CD4-positive, CD25-positive, alpha-beta regulatory T cell (primary cell): Measurements from ENCODE around the gene SLC25A41. TPM values are rescaled to one million over a fixed set of nuclear protein-coding genes. Genes with fewer than 3 reads are reported as not detected.
"Not testable (repeated sequence)": the region's sequence is repeated elsewhere in the genome, so short reads cannot be mapped to it uniquely, and the experiment has no call there.

ENCODE experiments used
- ATAC-seq, 2 donors: fragments of 150-1000 bp; cut with Tn5 transposase; one replicate each; pipeline ENCODE4 v1.10.0; 2021; ENCODE audit warnings: low read depth in 2 of 2, moderate number of reproducible peaks in 2 of 2, moderate library complexity in 1 of 2
- DNase-seq, 3 donors: peaks; one replicate each; pipeline versions ENCODE4 v3.0.0 to v3.0.0-alpha.2; 2012 to 2022; ENCODE audit warnings: mixed read lengths in 1 of 3
- H3K27ac ChIP-seq: one replicate; pipeline ENCODE4 v1.7.0; 2013; ENCODE audit warnings: mild to moderate bottlenecking, low read length; ENCODE audit not compliant: insufficient read depth, poor library complexity, severe bottlenecking
- H3K27me3 ChIP-seq: one replicate; pipeline ENCODE4 v1.7.0; 2013; ENCODE audit warnings: low read length; ENCODE audit not compliant: control insufficient read depth, insufficient read depth
- H3K36me3 ChIP-seq: one replicate; pipeline ENCODE4 v1.7.0; 2013; ENCODE audit warnings: mild to moderate bottlenecking, low read length, moderate library complexity; ENCODE audit not compliant: control insufficient read depth, insufficient read depth
- H3K4me1 ChIP-seq: 2 replicates; pipeline ENCODE4 v1.7.0; 2013; ENCODE audit warnings: mild to moderate bottlenecking, low read length; ENCODE audit not compliant: insufficient read depth, control insufficient read depth, poor library complexity, severe bottlenecking
- H3K4me3 ChIP-seq: one replicate; pipeline ENCODE4 v1.7.0; 2013; ENCODE audit warnings: low read depth, mild to moderate bottlenecking, low read length, moderate library complexity
- H3K9me3 ChIP-seq, 2 experiments: 1 replicate in 1 of 2; 2 replicates in 1 of 2; pipeline ENCODE4 v1.7.0; 2013; ENCODE audit warnings: low read length in 2 of 2, mild to moderate bottlenecking in 1 of 2, moderate library complexity in 1 of 2; ENCODE audit not compliant: control insufficient read depth in 2 of 2
- H3K27ac Mint-ChIP-seq, 3 donors: one replicate each; pipeline ENCODE4 v1.8.0; 2020 to 2022; ENCODE audit warnings: mild to moderate bottlenecking in 3 of 3, mixed read lengths in 3 of 3, moderate library complexity in 2 of 3
- H3K27me3 Mint-ChIP-seq: one replicate; pipeline ENCODE4 v1.8.0; 2022; ENCODE audit warnings: mild to moderate bottlenecking, mixed read lengths
- H3K36me3 Mint-ChIP-seq: one replicate; pipeline ENCODE4 v1.8.0; 2020; ENCODE audit warnings: mixed read lengths
- H3K4me1 Mint-ChIP-seq, 4 donors: one replicate each; pipeline ENCODE4 v1.8.0; 2020 to 2022; ENCODE audit warnings: mixed read lengths in 4 of 4, mild to moderate bottlenecking in 1 of 4
- H3K4me3 Mint-ChIP-seq, 4 donors: one replicate each; pipeline ENCODE4 v1.8.0; 2020 to 2022; ENCODE audit warnings: mild to moderate bottlenecking in 4 of 4, mixed read lengths in 4 of 4, moderate library complexity in 3 of 4
- H3K9me3 Mint-ChIP-seq, 7 donors: one replicate each; pipeline ENCODE4 v1.8.0; 2020 to 2022; ENCODE audit warnings: mixed read lengths in 7 of 7, mild to moderate bottlenecking in 3 of 7, moderate library complexity in 2 of 7
- polyA plus RNA-seq, 4 donors: library from polyadenylated mRNA; unstranded; fragments of 300-500 nt; fragmentation: Illumina TruSeq; gene quantifications; one replicate each; pipeline ENCODE4 v1.2.3, GENCODE V29; 2021
- total RNA-seq: library from RNA; stranded (reverse); gene quantifications from one replicate; pipeline ENCODE4 v1.2.3, GENCODE V29; 2022

Gene SLC25A41
- total and polyA plus RNA-seq, 5 donors from 2014 or later, result 0.24 to 0.42 TPM; not detected in 3

DNA sequence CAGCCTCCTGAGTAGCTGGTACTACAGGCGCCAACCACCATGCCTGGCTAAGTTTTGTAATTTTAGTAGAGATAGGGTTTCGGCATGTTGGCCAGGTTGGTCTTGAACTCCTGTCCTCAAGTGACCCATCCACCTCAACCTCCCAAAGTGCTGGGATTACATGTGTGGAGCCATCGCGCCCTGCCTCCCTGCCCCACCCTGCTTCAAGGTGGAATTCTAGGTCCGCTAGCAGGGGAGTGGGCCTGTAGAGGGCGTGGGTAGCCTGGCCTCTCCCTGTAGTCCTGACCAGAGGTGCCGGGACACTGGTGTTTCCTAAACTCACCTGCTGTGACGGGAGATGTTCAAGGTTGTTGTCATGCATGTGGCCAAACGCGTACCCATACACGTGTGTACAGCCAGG is 398 bp downstream of the SLC25A41 start:
- H3K9me3 Mint-ChIP-seq, result no peaks in the 10 kb centered on the region
- Histone ChIP-seq H3K27ac (no peak overlapping the region), H3K27me3 (no peaks in the 10 kb centered on the region), H3K9me3 (no peaks in the 10 kb centered on the region), H3K36me3 (no peaks in the 10 kb centered on the region), H3K4me3 (no peak overlapping the region), H3K4me1 (no peaks in the 10 kb centered on the region)
- DNase-seq (no peak), ATAC-seq (no peak)
- peaks cover 0 to 4% (median 0%) of the 10 kb centered on the region in 4 donors for H3K4me1 Mint-ChIP-seq
- H3K4me3 Mint-ChIP-seq, result no peak overlapping the region
- H3K27me3 Mint-ChIP-seq, result peaks cover 10% of the 10 kb centered on the region
- peaks cover 4% of the 10 kb centered on the region for H3K36me3 Mint-ChIP-seq
- no peak overlapping the region for H3K27ac Mint-ChIP-seq

DNA sequence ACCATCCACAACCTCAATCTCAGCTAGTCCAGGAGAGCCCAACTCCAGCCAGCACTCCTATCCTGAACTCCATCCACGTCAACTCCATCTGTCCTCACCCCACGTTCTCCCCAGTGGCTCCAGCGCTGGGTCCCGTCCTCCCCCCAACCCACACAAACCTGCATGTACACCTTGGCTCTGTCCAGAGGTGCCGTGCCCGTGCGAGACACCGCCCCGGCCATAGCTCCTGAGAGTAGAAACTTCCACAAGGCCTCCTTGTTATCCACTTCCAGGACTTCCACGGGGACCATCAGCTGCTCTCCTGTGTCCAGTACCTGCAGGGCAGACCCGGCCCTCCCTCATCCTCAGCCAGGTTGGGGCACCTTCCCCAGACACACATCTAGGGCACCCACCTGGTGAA is 1.7 kb downstream of the SLC25A41 start:
- no peak overlapping the region for H3K27ac Mint-ChIP-seq
- H3K36me3 Mint-ChIP-seq, result peaks cover 4% of the 10 kb centered on the region
- DNase-seq, result no peak
- no peak overlapping the region for H3K27ac ChIP-seq
- H3K36me3 ChIP-seq, result no peaks in the 10 kb centered on the region
- H3K4me3 Mint-ChIP-seq, result no peak overlapping the region
- no peak for ATAC-seq
- H3K27me3 Mint-ChIP-seq, result peaks cover 10% of the 10 kb centered on the region
- no peaks in the 10 kb centered on the region for H3K27me3 ChIP-seq
- H3K9me3 ChIP-seq, result no peaks in the 10 kb centered on the region
- peaks cover 0 to 4% (median 0%) of the 10 kb centered on the region in 4 donors for H3K4me1 Mint-ChIP-seq
- H3K4me1 ChIP-seq, result no peaks in the 10 kb centered on the region
- no peaks in the 10 kb centered on the region for H3K9me3 Mint-ChIP-seq
- no peak overlapping the region for H3K4me3 ChIP-seq

DNA sequence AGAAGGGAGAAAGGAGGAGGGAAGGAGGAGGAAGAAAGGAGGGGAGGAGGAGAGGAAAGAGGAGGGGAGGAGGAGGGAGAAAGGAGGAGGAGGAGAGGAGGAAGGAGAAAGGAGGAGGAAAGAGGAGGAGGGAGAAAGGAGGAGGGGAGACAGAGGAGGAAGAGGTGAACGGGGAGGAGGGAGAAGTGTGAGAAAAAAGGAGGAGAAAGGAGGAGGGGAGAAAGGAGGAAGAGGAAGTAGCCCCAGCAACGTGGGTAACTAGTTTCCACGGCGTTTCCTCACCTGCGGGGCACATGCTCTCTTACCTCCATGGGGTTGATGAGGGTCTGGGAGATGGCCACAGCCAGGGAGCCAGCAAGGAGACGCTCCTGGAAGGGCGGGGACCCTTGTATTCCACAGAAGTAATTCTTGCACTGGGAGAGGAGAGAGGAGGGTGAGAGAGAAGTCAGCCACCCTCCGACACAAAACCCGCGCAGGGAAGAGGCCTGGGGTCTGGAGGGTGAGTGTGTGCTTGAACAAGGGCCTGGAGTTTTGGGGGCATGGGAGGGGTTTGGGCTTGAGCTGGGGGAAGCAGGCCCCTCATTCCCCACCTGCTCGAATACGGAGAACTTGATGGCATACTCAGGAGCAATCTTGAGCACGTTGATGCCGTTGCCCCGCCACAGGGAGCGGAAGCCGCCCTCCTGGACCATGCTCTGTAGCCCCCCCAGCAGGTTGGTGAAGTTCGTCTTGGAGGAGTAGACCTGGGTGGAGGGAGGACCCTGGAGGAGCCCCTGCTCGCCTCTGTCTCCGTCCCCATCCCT is 3.9 kb downstream of the SLC25A41 start:
- DNase-seq (no peak), ATAC-seq (no peak)
- H3K9me3 ChIP-seq, result no peaks in the 10 kb centered on the region
- no peak overlapping the region for H3K27ac Mint-ChIP-seq
- no peaks in the 10 kb centered on the region for H3K36me3 ChIP-seq
- H3K27me3 Mint-ChIP-seq, result peaks cover 10% of the 10 kb centered on the region
- H3K4me3 Mint-ChIP-seq, result peak overlapping the region in 1 of 4 donors; percentile 73
- peaks cover 0 to 17% (median 6%) of the 10 kb centered on the region in 4 donors for H3K4me1 Mint-ChIP-seq
- H3K4me1 ChIP-seq, result peaks cover 7% of the 10 kb centered on the region
- no peaks in the 10 kb centered on the region for H3K27me3 ChIP-seq
- H3K9me3 Mint-ChIP-seq, result no peaks in the 10 kb centered on the region
- H3K27ac ChIP-seq, result no peak overlapping the region
- no peak overlapping the region for H3K4me3 ChIP-seq
- H3K36me3 Mint-ChIP-seq, result peaks cover 4% of the 10 kb centered on the region

DNA sequence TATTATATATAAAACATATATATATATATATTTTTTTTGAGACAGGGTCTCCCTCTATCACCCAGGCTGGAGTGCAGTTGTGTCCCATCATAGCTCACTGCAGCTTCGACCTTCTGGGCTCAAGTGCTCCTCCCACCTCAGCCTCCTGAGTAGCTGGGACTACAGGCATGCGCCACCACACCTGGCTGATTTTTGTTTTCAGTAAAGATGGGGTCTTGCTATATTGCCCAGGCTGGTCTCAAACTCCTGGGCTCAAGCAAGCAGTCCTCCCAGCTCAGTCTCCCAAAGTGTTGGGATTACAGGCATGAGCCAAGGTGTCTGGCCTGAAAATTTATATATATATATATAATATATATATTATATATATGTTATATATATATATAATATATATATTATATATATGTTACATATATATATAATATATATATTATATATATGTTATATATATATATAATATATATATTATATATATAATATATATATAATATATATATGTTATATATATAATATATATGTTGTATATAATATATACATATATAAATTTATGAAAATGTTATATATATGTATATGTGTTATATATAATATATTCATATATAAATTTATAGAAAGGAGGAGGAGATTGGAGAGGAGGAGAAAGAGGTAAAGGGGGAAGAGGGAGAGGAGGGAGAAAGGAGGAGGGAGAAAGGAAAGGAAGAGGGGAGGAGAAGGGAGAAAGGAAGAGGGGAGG is 4.7 kb downstream of the SLC25A41 start:
- not testable (repeated sequence) for H3K4me1 ChIP-seq, H3K27ac Mint-ChIP-seq, H3K27me3 ChIP-seq, H3K36me3 Mint-ChIP-seq, H3K36me3 ChIP-seq, H3K4me3 ChIP-seq, ATAC-seq, H3K4me3 Mint-ChIP-seq, H3K27ac ChIP-seq, H3K9me3 ChIP-seq, DNase-seq, H3K9me3 Mint-ChIP-seq
- H3K27me3 Mint-ChIP-seq, result peaks cover 10% of the 10 kb centered on the region
- peaks cover 0 to 17% (median 6%) of the 10 kb centered on the region in 4 donors for H3K4me1 Mint-ChIP-seq

DNA sequence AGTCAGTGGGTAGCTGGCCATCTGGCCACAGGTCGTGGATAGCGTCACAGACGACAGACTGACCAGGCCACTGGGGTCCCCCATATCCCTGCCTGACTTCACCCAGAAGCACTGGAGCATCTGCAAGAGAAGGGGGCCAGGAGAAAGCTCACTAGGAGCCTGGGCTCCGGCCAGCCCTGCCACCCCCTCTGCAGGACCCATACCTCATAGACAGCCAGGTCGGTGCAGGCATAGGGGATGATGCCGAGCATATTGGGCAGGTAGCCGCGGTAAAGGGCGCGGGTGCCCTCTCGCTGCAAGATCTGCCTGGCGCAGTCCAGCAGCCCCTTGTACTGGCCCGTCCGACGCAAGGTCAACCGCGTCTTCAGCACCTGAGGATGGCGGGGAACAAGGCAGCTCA is 6.4 kb downstream of the SLC25A41 start:
- Mint-ChIP-seq H3K4me1 (peaks cover 0 to 34% (median 18%) of the 10 kb centered on the region in 4 donors), H3K27ac (no peak overlapping the region), H3K36me3 (peaks cover 7% of the 10 kb centered on the region), H3K9me3 (no peaks in the 10 kb centered on the region), H3K27me3 (peaks cover 10% of the 10 kb centered on the region), H3K4me3 (no peak overlapping the region)
- no peak overlapping the region for H3K4me3 ChIP-seq
- no peak for DNase-seq
- no peaks in the 10 kb centered on the region for H3K27me3 ChIP-seq
- H3K27ac ChIP-seq, result no peak overlapping the region
- no peaks in the 10 kb centered on the region for H3K9me3 ChIP-seq
- no peak for ATAC-seq
- peaks cover 25% of the 10 kb centered on the region for H3K4me1 ChIP-seq
- H3K36me3 ChIP-seq, result peaks cover under 1% of the 10 kb centered on the region

DNA sequence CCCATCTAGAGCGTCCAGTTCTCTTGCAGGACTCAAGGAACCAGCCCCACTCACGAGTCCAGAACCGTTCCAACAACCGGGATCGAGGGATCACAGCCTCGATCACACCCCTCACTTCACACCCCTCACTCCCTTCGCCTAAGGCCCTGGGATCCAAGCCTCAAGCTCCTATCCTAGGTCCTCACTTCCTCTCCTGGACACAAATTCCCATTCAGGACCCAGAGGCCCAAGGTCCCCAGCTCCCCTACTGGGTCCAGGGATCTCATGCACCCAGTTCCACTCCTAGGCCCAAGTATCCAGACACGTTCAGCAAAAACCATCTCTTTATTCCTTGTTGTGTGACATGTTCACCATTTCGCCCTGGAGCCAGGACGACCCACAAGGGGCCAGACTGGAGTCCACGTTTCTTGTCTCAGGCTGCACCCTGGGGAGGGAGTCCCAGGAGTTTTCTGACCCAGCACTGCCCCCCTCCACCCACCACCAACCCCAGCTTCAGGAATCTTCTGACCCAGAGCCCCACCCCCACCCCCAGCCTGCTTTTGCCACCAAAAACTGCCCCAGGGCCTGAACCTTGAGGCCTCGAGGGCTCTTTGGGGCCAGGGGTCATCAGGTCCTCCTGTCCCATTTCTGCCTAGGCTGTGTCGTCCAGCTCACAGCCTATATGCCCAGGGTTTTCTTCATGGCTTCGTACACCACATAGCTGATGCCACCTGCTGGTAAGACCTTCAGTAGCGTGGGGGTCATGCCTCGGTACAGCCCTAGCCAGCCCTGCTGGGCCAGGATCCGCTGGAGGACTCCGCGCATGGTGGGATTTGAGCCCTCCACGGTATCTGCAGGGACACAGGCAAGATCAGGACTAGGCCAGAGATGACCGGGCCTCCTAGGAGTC is 7.6 kb downstream of the SLC25A41 start:
- no peaks in the 10 kb centered on the region for H3K9me3 Mint-ChIP-seq
- peak overlapping the region; percentile 41 for H3K4me3 ChIP-seq
- DNase-seq (no peak), ATAC-seq (no peak)
- H3K27ac ChIP-seq, result peak overlapping the region; percentile 85
- peaks cover 3% of the 10 kb centered on the region for H3K36me3 Mint-ChIP-seq
- H3K4me1 ChIP-seq, result peaks cover 33% of the 10 kb centered on the region
- H3K36me3 ChIP-seq, result peaks cover 11% of the 10 kb centered on the region
- no peaks in the 10 kb centered on the region for H3K27me3 ChIP-seq
- H3K4me1 Mint-ChIP-seq, result peaks cover 0 to 43% (median 22%) of the 10 kb centered on the region in 4 donors
- no peaks in the 10 kb centered on the region for H3K27me3 Mint-ChIP-seq
- no peaks in the 10 kb centered on the region for H3K9me3 ChIP-seq
- H3K4me3 Mint-ChIP-seq, result peak overlapping the region in 3 of 4 donors; percentile 11 to 90 (median 86)
- peak overlapping the region; percentile 72 to 95 (median 85) for H3K27ac Mint-ChIP-seq

DNA sequence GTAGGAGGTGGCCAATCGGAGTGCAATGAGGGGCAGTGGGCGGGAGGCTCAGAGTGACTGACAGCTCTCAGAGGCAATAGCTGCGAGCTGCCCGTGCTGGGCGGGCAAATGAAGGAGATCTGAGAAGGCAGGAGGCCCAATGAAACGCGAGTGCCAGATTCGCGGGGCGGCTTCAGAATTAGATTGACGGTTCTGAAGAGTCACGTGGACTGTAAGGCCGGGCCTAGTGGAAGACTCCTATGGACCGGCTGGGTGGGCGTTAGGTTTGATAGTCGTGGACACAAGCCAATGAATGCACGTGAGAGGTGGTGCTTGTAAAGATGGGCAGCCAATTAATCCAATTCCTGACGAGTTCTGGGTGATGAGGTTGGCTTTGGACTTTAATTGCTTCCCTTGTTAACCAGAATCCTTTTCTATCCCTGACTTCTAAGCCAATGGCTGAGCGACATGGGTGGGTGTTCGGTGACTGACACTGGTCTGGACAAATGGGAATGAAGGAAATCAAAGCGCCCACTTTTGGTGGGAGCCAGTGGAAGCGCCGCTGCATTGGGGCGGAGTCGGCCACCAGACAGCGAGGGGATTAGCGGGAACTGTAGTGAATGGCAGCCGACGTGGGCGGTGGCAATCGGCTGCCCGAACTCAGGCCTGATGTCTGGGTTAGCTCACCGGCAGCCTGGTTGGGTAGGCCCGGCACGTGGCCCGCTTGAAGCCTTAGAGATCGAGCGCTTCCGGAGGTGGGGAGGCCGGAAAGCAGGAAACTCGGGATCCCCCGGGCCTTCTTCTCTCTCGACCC is 8.4 kb downstream of the SLC25A41 start:
- H3K4me3 ChIP-seq, result peak overlapping the region; percentile 41
- ATAC-seq, result peak; percentile 86 to 88
- Mint-ChIP-seq H3K27me3 (no peaks in the 10 kb centered on the region), H3K4me3 (peak overlapping the region; percentile 77 to 90 (median 84)), H3K4me1 (peaks cover 0 to 48% (median 22%) of the 10 kb centered on the region in 4 donors), H3K9me3 (no peaks in the 10 kb centered on the region), H3K36me3 (peaks cover 6% of the 10 kb centered on the region), H3K27ac (peak overlapping the region; percentile 65 to 95 (median 85))
- H3K27ac ChIP-seq, result peak overlapping the region; percentile 85
- H3K9me3 ChIP-seq, result no peaks in the 10 kb centered on the region
- peak; percentile 99 to 100 (median 100) for DNase-seq
- H3K4me1 ChIP-seq, result peaks cover 33% of the 10 kb centered on the region
- no peaks in the 10 kb centered on the region for H3K27me3 ChIP-seq
- peaks cover 20% of the 10 kb centered on the region for H3K36me3 ChIP-seq
